Mammary epithelial cell (primary cell): Measurements from ENCODE around the gene ATP7A.

Experiments
- EZH2 ChIP-seq: IDR thresholded peaks from 2 replicates; pipeline ENCODE4 v1.6.1; 2012; ENCODE audit warnings: low read length, inconsistent platforms, borderline replicate concordance
- TF ChIP-seq, protein P1 (sequence below), 2 donors: IDR thresholded peaks in 1 of 2; conservative IDR thresholded peaks in 1 of 2; 2 replicates each; pipeline ENCODE4 v1.5.1; 2011 to 2012; ENCODE audit warnings: inconsistent platforms in 2 of 2, low read length in 2 of 2, mild to moderate bottlenecking in 2 of 2, control low read depth in 1 of 2, low read depth in 1 of 2; ENCODE audit not compliant: insufficient read depth in 1 of 2; ENCODE audit errors: extremely low read depth in 1 of 2

DNA sequence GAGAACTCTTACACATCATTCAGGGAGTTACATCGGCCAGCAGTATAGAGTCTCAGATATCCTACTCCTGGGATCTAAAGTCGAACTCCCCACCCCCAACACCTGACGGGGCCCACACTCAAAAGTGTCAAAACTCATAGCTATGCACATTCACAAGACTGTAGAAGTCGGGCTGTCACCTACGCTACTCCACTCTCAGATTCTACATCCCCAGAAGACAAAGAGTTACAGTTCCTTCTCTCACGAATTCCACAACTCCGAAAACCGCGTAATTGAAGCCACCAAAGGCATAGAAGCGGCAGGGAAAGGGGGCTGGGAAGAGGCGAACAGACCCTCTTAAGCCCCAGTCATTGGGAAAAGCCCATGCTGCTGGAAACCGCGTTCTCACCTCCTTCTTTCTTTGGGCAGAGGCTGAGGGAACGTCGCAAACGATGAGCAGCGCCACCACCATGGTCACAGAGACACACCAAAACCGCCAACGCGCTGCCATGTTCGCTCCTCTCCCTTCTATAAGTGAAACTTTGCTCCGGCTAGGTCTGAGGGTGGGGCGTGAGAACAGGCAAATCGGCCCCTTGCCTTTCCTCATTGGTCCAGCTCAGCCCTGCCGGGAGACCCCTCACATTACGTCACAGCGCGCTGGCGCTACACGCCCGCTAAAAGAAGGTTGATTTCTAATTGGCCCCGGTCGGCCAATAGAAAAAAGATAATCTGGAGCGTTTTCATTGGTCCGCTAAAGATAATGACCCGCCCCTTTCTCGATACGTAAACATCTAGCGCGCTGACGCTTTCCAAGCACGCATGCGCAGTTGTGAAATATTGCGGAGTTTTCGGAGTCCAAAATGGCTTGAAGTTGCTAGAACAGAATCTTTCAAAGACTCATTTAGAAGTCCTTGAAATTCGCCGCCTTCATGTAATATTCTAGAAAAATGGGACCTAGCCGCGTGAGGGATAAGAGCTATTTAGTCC is 15.3 kb upstream of the ATP7A start, which contains the start of gene MAGT1:
- TF ChIP-seq, protein P1, sequence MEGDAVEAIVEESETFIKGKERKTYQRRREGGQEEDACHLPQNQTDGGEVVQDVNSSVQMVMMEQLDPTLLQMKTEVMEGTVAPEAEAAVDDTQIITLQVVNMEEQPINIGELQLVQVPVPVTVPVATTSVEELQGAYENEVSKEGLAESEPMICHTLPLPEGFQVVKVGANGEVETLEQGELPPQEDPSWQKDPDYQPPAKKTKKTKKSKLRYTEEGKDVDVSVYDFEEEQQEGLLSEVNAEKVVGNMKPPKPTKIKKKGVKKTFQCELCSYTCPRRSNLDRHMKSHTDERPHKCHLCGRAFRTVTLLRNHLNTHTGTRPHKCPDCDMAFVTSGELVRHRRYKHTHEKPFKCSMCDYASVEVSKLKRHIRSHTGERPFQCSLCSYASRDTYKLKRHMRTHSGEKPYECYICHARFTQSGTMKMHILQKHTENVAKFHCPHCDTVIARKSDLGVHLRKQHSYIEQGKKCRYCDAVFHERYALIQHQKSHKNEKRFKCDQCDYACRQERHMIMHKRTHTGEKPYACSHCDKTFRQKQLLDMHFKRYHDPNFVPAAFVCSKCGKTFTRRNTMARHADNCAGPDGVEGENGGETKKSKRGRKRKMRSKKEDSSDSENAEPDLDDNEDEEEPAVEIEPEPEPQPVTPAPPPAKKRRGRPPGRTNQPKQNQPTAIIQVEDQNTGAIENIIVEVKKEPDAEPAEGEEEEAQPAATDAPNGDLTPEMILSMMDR (conservative IDR thresholded peaks at IDR 0.05 in 1 of 2, IDR thresholded peaks at IDR 0.05 in 1 of 2; ENCODE audit: extremely low read depth in 1 of 2, insufficient read depth in 1 of 2, low read depth in 1 of 2, low read length in 2 of 2) = no peak
- no peak for TF ChIP-seq EZH2
